Measurements from ENCODE around the gene MROH9.

DNA sequence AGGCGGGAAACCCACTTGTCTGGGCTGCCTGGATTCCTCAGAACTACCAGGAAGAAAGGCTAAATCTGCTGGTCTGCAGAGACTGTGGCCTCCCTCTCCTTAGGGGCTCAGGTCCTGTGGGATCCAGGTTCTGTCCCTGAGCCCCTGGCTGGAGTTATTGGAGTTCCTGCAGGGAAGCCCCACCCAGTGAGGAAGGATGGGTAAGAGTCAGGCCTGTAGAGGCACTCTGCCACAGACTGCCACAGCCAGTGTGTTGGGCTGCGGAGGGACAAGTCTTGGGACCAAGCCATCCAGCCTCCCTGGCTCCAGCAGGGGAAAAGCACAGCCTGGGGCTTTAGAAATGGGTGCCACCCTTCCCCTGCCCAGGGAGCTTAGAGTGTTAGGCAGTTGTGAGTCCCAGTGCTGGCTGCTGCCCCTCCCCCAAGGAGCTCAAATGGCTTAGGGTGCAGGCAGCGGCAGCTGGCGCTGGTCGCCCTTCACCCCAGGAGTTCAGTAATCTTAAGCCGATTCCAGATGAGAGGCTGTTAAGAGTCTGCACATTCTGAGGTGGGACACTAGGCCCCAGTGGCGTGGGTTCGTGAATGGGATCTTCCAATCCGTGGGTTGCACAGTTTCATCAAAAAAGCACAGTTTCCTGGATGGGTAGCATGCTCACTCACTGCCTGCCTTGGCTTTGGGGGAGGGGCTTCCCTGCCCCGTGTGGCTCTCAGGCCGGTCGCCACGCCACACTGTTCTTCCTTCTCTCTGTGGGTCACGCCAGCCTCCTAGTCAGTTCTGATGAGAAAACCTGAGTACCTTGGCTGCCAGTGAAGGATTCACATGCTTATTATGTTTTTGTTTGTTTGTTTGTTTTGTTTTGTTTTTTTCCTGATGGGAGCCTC lies 97.7 kb downstream of the MROH9 start:
- TF ChIP-seq, protein P1, sequence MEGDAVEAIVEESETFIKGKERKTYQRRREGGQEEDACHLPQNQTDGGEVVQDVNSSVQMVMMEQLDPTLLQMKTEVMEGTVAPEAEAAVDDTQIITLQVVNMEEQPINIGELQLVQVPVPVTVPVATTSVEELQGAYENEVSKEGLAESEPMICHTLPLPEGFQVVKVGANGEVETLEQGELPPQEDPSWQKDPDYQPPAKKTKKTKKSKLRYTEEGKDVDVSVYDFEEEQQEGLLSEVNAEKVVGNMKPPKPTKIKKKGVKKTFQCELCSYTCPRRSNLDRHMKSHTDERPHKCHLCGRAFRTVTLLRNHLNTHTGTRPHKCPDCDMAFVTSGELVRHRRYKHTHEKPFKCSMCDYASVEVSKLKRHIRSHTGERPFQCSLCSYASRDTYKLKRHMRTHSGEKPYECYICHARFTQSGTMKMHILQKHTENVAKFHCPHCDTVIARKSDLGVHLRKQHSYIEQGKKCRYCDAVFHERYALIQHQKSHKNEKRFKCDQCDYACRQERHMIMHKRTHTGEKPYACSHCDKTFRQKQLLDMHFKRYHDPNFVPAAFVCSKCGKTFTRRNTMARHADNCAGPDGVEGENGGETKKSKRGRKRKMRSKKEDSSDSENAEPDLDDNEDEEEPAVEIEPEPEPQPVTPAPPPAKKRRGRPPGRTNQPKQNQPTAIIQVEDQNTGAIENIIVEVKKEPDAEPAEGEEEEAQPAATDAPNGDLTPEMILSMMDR (IDR thresholded peaks at IDR 0.05 in 8 of 11, conservative IDR thresholded peaks at IDR 0.05 in 3 of 11), result no peak
- TF ChIP-seq POLR2AphosphoS5 (IDR thresholded peaks at IDR 0.05), result no peak
- TF ChIP-seq POLR2A (IDR thresholded peaks at IDR 0.05), result no peak
